HFFc6 (cell line): ENCODE data around the gene GPHN. TPM values are rescaled to one million over a fixed set of nuclear protein-coding genes. Genes with fewer than 3 reads are reported as not detected.

Experiments used
- DNase-seq: peaks from one replicate; pipeline ENCODE4 v3.0.0-alpha.2; 2018
- H3K27ac Mint-ChIP-seq: 2 replicates; pipeline ENCODE4 v1.8.0; 2020; ENCODE audit warnings: mild to moderate bottlenecking, mixed read lengths
- H3K27me3 Mint-ChIP-seq: 2 replicates; pipeline ENCODE4 v1.8.0; 2021; ENCODE audit warnings: mild to moderate bottlenecking, moderate library complexity, mixed read lengths; ENCODE audit not compliant: insufficient read depth
- H3K36me3 Mint-ChIP-seq: 2 replicates; pipeline ENCODE4 v1.8.0; 2021; ENCODE audit warnings: low read depth, mixed read lengths
- H3K4me1 Mint-ChIP-seq: 2 replicates; pipeline ENCODE4 v1.8.0; 2020; ENCODE audit warnings: low read depth, mixed read lengths
- H3K4me3 Mint-ChIP-seq: 2 replicates; pipeline ENCODE4 v1.8.0; 2020; ENCODE audit warnings: mild to moderate bottlenecking, moderate library complexity, mixed read lengths
- H3K9me3 Mint-ChIP-seq: 2 replicates; pipeline ENCODE4 v1.8.0; 2020; ENCODE audit warnings: mild to moderate bottlenecking, mixed read lengths
- total RNA-seq, 6 experiments: library from RNA; stranded (reverse); fragmentation: NEBNext Ultra II Directional; extraction: Animal tissue kit (Norgen Biotek cat#: 25700); gene quantifications; 2 replicates in 1 of 6; 3 replicates in 5 of 6; pipeline ENCODE4 v1.2.3, GENCODE V29; 2021
- TF ChIP-seq, protein P1 (sequence below): fragments of 200-600 bp; sonication (generic); IDR thresholded peaks from 2 replicates; pipeline ENCODE4 v1.5.0; 2021; ENCODE audit warnings: antibody characterized with exemption, mild to moderate bottlenecking

Gene GPHN
- total RNA-seq, 6 experiments from 2014 or later: 11.2 to 16.4 (median 15.0) TPM

DNA sequence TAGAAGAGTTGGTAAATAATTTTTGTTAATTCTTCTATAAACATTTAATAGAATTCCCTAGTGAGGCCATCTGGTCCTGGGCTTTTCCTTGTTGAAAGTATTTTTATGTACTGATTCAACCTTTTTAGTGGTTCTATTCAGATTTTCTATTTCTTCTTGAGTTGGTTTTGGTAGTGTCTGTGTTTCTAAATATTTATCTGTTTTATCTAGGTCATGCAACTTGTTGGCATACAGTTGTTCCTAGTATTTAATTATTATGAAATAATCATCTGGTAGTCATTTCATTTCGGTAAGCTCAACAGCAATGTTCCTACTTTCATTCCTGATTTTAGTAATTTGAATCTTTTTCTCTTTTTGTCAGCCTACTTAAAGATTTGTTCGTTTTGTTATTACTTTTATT, 447.2 kb downstream of the GPHN start:
- TF ChIP-seq, protein P1, sequence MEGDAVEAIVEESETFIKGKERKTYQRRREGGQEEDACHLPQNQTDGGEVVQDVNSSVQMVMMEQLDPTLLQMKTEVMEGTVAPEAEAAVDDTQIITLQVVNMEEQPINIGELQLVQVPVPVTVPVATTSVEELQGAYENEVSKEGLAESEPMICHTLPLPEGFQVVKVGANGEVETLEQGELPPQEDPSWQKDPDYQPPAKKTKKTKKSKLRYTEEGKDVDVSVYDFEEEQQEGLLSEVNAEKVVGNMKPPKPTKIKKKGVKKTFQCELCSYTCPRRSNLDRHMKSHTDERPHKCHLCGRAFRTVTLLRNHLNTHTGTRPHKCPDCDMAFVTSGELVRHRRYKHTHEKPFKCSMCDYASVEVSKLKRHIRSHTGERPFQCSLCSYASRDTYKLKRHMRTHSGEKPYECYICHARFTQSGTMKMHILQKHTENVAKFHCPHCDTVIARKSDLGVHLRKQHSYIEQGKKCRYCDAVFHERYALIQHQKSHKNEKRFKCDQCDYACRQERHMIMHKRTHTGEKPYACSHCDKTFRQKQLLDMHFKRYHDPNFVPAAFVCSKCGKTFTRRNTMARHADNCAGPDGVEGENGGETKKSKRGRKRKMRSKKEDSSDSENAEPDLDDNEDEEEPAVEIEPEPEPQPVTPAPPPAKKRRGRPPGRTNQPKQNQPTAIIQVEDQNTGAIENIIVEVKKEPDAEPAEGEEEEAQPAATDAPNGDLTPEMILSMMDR: no peak
- Mint-ChIP-seq H3K27ac (no peak overlapping the region), H3K4me3 (no peak overlapping the region), H3K27me3 (no peaks in the 10 kb centered on the region), H3K4me1 (no peaks in the 10 kb centered on the region), H3K9me3 (peaks cover 23% of the 10 kb centered on the region), H3K36me3 (peaks cover 29% of the 10 kb centered on the region)
- no peak for DNase-seq

DNA sequence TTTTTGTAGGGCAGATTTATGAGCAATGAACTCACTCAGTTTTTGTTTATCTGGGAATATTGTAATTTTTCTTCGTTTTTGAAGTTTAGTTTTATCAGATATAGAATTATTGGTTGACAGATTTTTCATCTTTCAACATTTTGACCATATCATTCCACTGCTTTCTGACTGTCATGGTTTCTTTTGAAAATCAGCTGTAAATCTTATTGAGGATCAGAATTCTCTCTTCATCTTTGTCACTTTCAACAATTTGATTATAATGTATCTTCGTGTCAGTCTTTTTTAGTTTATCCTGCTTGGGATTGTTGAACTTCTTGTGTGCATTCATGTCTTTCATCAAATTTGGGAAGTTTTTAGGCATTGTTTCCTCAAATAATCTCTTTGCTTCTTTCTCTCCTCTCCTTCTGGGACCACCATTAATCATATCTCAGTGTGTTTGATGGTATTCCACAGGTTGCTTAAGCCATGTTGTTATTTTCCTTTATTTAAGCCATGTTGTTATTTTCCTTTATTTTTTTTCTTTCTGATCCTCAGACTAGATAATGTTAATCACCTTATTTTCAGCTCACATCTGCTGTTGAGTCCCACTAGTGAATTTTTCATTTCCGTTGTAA, 451.6 kb downstream of the GPHN start:
- Mint-ChIP-seq H3K9me3 (peaks cover 30% of the 10 kb centered on the region), H3K4me1 (no peaks in the 10 kb centered on the region; the same call in 1 of the 2 replicates), H3K36me3 (peaks cover 57% of the 10 kb centered on the region), H3K27me3 (no peaks in the 10 kb centered on the region), H3K27ac (no peak overlapping the region), H3K4me3 (no peak overlapping the region)
- TF ChIP-seq, protein P1: no peak
- no peak for DNase-seq

DNA sequence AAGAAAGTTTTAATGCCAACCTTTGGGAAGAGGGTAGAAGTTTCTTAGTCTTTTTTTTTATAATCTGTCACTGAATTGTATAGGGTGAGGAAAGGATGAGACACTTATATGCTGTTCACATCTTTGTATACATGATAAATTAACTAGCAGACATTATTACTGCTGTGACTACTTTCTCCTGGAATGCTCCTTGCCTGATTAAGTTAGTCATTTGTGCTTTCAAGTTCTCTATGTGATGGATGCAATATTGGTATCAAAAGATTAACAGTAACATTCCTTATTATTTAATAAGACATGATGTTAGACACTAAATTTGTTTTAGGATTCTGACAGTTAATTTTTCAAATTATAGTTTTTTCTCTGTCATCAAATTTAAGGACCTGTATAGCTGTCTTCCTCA, 457.9 kb downstream of the GPHN start:
- Mint-ChIP-seq H3K27me3 (peaks cover under 1% of the 10 kb centered on the region; the same call in 1 of the 2 replicates), H3K9me3 (peaks cover under 1% of the 10 kb centered on the region; the same call in 1 of the 2 replicates), H3K4me3 (peak overlapping the region; percentile 25; the same call in 1 of the 2 replicates), H3K36me3 (peaks cover 22% of the 10 kb centered on the region), H3K4me1 (peaks cover 16% of the 10 kb centered on the region), H3K27ac (peak overlapping the region; percentile 12; the same call in 1 of the 2 replicates)
- DNase-seq: peak; percentile 57
- TF ChIP-seq, protein P1: no peak

DNA sequence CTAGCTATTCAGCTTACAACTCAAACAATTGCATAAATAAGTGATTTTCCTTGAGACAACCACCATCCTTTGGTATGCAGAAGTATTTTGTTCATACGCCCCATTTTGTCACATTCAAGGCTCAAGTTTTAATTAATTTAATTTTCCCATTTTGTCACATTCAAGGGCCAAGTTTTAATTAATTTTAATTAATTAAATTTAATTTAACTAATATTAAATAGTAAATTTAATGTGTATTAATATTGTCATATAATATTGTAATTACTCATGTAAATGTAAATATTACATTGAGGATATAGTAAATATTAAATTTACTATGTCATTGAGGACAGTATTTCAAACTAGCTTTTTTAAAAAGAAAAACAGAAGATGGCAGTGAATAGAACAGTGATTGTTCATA, 464.5 kb downstream of the GPHN start:
- TF ChIP-seq, protein P1: no peak
- H3K4me3 Mint-ChIP-seq: no peak overlapping the region

DNA sequence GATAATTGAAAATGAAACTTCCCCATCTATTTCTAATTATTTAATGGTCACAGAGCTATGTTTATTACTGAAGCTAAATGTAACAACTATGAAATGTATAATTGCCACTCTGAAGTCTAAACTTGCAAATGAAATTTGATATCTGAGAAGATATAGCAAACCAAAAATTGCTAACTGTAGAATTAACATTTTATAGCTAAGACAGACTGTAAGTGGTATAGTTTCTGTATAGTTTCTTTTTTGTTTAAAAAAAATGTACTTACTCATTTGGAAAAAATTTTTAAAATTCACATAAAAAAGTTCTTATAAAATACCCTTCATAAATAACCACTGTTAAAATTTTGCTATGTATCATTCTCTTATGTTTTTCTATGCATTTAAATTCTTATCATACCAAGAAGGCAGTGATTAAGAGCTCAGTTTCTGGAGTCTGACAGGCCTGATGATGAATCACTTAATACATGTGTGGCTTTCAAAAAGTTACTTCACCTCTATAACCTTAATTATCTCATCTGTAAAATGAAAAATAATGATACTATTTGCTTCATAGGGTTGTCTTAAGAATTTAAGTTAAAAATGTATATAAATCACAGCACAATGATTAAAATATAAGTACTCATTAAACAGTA, 466.6 kb downstream of the GPHN start:
- no peaks in the 10 kb centered on the region for H3K9me3 Mint-ChIP-seq
- DNase-seq: peak; percentile 63
- peaks cover 3% of the 10 kb centered on the region; the same call in 1 of the 2 replicates for H3K27me3 Mint-ChIP-seq
- H3K27ac Mint-ChIP-seq: peak overlapping the region; percentile 9; the same call in 1 of the 2 replicates
- TF ChIP-seq, protein P1: no peak
- peaks cover 56% of the 10 kb centered on the region for H3K4me1 Mint-ChIP-seq
- peak overlapping the region; percentile 63 for H3K4me3 Mint-ChIP-seq
- H3K36me3 Mint-ChIP-seq: no peaks in the 10 kb centered on the region; the same call in 1 of the 2 replicates

More for the DNA sequence above, 464.5 kb downstream of the GPHN start:
- Mint-ChIP-seq H3K36me3 (no peaks in the 10 kb centered on the region; the same call in 1 of the 2 replicates), H3K9me3 (no peaks in the 10 kb centered on the region), H3K4me1 (peaks cover 38% of the 10 kb centered on the region), H3K27ac (no peak overlapping the region), H3K27me3 (peaks cover 3% of the 10 kb centered on the region; the same call in 1 of the 2 replicates)
- no peak for DNase-seq
